Keratinocyte (primary cell): ENCODE data around the gene GPD1.

ENCODE experiments used
- EZH2 ChIP-seq: IDR thresholded peaks from one replicate; pipeline ENCODE4 v1.6.1; 2012; ENCODE audit warnings: inconsistent platforms, mild to moderate bottlenecking, low read length, moderate library complexity
- TF ChIP-seq, protein P1 (sequence below), 3 experiments: IDR thresholded peaks in 1 of 3; conservative IDR thresholded peaks in 1 of 3; optimal IDR thresholded peaks in 1 of 3; 2 replicates in 2 of 3; 3 replicates in 1 of 3; pipeline versions ENCODE3 to v1.5.1; 2011; ENCODE audit warnings: low read length in 3 of 3, mild to moderate bottlenecking in 3 of 3, moderate library complexity in 2 of 3, control low read depth in 1 of 3, inconsistent platforms in 1 of 3; ENCODE audit not compliant: insufficient read depth in 2 of 3; ENCODE audit errors: extremely low read depth in 1 of 3

DNA sequence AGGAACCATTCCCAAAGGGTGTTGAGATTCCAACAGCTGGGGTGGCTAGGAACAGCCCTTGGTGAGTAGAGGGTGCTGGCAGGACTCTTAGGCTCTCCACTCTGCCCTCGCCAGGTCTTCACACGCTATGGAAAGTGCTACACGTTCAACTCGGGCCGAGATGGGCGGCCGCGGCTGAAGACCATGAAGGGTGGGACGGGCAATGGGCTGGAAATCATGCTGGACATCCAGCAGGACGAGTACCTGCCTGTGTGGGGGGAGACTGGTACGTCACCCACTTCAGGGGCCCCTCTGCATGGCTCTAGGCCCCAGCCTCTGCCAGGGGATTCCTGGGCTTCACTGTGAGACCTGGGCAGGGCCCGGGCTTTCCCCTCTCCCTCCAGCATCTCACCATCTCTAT, 26.7 kb upstream of the GPD1 start:
- TF ChIP-seq, protein P1, sequence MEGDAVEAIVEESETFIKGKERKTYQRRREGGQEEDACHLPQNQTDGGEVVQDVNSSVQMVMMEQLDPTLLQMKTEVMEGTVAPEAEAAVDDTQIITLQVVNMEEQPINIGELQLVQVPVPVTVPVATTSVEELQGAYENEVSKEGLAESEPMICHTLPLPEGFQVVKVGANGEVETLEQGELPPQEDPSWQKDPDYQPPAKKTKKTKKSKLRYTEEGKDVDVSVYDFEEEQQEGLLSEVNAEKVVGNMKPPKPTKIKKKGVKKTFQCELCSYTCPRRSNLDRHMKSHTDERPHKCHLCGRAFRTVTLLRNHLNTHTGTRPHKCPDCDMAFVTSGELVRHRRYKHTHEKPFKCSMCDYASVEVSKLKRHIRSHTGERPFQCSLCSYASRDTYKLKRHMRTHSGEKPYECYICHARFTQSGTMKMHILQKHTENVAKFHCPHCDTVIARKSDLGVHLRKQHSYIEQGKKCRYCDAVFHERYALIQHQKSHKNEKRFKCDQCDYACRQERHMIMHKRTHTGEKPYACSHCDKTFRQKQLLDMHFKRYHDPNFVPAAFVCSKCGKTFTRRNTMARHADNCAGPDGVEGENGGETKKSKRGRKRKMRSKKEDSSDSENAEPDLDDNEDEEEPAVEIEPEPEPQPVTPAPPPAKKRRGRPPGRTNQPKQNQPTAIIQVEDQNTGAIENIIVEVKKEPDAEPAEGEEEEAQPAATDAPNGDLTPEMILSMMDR (optimal IDR thresholded peaks at IDR 0.05 in 1 of 3, IDR thresholded peaks at IDR 0.05 in 1 of 3, conservative IDR thresholded peaks at IDR 0.05 in 1 of 3; ENCODE audit: extremely low read depth in 1 of 3, insufficient read depth in 2 of 3, low read length in 3 of 3): no peak
- TF ChIP-seq EZH2: no peak
